ENCODE results near the gene CDC42.

DNA sequence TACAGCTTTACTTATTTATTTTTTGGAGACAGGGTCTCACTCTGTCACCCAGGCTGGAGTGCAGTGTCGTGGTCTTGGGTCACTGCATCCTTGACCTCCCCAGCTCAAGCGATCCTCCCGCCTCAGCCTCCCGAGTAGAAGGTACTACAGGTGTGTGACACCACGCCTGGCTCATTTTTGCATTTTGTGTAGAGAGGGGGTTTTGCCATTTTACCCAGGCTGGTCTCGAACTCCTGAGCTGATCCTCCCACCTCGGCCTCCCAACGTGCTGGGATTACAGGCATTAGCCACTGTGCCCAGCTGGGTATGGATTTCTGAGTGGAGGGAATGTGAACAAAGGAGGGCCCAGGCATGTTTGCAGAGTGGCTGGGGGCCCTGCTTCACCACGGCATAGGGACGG, 46.2 kb downstream of the CDC42 start:
- no peak for TF ChIP-seq NR3C1 (CRISPR knock-in tag; conservative IDR thresholded peaks at IDR 0.05; ENCODE audit: low read depth)
- TF ChIP-seq, protein P1, sequence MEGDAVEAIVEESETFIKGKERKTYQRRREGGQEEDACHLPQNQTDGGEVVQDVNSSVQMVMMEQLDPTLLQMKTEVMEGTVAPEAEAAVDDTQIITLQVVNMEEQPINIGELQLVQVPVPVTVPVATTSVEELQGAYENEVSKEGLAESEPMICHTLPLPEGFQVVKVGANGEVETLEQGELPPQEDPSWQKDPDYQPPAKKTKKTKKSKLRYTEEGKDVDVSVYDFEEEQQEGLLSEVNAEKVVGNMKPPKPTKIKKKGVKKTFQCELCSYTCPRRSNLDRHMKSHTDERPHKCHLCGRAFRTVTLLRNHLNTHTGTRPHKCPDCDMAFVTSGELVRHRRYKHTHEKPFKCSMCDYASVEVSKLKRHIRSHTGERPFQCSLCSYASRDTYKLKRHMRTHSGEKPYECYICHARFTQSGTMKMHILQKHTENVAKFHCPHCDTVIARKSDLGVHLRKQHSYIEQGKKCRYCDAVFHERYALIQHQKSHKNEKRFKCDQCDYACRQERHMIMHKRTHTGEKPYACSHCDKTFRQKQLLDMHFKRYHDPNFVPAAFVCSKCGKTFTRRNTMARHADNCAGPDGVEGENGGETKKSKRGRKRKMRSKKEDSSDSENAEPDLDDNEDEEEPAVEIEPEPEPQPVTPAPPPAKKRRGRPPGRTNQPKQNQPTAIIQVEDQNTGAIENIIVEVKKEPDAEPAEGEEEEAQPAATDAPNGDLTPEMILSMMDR (IDR thresholded peaks at IDR 0.05), result no peak
- TF ChIP-seq, protein P2, sequence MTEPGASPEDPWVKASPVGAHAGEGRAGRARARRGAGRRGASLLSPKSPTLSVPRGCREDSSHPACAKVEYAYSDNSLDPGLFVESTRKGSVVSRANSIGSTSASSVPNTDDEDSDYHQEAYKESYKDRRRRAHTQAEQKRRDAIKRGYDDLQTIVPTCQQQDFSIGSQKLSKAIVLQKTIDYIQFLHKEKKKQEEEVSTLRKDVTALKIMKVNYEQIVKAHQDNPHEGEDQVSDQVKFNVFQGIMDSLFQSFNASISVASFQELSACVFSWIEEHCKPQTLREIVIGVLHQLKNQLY (CRISPR knock-in tag; IDR thresholded peaks at IDR 0.05), result no peak
- TF ChIP-seq, protein P3, sequence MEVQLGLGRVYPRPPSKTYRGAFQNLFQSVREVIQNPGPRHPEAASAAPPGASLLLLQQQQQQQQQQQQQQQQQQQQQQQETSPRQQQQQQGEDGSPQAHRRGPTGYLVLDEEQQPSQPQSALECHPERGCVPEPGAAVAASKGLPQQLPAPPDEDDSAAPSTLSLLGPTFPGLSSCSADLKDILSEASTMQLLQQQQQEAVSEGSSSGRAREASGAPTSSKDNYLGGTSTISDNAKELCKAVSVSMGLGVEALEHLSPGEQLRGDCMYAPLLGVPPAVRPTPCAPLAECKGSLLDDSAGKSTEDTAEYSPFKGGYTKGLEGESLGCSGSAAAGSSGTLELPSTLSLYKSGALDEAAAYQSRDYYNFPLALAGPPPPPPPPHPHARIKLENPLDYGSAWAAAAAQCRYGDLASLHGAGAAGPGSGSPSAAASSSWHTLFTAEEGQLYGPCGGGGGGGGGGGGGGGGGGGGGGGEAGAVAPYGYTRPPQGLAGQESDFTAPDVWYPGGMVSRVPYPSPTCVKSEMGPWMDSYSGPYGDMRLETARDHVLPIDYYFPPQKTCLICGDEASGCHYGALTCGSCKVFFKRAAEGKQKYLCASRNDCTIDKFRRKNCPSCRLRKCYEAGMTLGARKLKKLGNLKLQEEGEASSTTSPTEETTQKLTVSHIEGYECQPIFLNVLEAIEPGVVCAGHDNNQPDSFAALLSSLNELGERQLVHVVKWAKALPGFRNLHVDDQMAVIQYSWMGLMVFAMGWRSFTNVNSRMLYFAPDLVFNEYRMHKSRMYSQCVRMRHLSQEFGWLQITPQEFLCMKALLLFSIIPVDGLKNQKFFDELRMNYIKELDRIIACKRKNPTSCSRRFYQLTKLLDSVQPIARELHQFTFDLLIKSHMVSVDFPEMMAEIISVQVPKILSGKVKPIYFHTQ (CRISPR knock-in tag; IDR thresholded peaks at IDR 0.05), result no peak
- TF ChIP-seq, protein P4, sequence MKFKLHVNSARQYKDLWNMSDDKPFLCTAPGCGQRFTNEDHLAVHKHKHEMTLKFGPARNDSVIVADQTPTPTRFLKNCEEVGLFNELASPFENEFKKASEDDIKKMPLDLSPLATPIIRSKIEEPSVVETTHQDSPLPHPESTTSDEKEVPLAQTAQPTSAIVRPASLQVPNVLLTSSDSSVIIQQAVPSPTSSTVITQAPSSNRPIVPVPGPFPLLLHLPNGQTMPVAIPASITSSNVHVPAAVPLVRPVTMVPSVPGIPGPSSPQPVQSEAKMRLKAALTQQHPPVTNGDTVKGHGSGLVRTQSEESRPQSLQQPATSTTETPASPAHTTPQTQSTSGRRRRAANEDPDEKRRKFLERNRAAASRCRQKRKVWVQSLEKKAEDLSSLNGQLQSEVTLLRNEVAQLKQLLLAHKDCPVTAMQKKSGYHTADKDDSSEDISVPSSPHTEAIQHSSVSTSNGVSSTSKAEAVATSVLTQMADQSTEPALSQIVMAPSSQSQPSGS (CRISPR knock-in tag; IDR thresholded peaks at IDR 0.05; ENCODE audit: borderline replicate concordance, low read depth), result no peak
- TF ChIP-seq, protein P5, sequence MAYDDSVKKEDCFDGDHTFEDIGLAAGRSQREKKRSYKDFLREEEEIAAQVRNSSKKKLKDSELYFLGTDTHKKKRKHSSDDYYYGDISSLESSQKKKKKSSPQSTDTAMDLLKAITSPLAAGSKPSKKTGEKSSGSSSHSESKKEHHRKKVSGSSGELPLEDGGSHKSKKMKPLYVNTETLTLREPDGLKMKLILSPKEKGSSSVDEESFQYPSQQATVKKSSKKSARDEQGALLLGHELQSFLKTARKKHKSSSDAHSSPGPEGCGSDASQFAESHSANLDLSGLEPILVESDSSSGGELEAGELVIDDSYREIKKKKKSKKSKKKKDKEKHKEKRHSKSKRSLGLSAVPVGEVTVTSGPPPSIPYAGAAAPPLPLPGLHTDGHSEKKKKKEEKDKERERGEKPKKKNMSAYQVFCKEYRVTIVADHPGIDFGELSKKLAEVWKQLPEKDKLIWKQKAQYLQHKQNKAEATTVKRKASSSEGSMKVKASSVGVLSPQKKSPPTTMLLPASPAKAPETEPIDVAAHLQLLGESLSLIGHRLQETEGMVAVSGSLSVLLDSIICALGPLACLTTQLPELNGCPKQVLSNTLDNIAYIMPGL (CRISPR knock-in tag; IDR thresholded peaks at IDR 0.05), result no peak
